Smooth muscle cell (in vitro differentiated cells): ENCODE data around the gene CYBA. TPM values are rescaled to one million over a fixed set of nuclear protein-coding genes. Genes with fewer than 3 reads are reported as not detected.

Experiments
- DNase-seq: peaks from one replicate; lab custom pipeline; 2025; ENCODE audit not compliant: unreplicated experiment; lab: John Stamatoyannopoulos, UW
- H2AFZ ChIP-seq: fragments of 200-600 bp; sonication (generic); 2 replicates; pipeline ENCODE4 v1.6.0; 2016; ENCODE audit warnings: antibody characterized with exemption, low read depth, mild to moderate bottlenecking
- H3F3A ChIP-seq: fragments of 200-600 bp; sonication (generic); 2 replicates; pipeline ENCODE4 v1.6.0; 2017; ENCODE audit warnings: antibody characterized with exemption, low read depth
- H3K27ac ChIP-seq: fragments of 200-600 bp; sonication (generic); 2 replicates; pipeline ENCODE4 v1.5.1; 2016; ENCODE audit warnings: low read depth, mild to moderate bottlenecking
- H3K27me3 ChIP-seq: fragments of 200-600 bp; sonication (generic); 2 replicates; pipeline ENCODE4 v1.6.1; 2016; ENCODE audit warnings: low read depth, mild to moderate bottlenecking
- H3K36me3 ChIP-seq: fragments of 200-600 bp; sonication (generic); 2 replicates; pipeline ENCODE4 v1.5.1; 2016; ENCODE audit warnings: low read depth
- H3K4me1 ChIP-seq: fragments of 200-600 bp; sonication (generic); 2 replicates; pipeline ENCODE4 v1.5.1; 2016; ENCODE audit warnings: low read depth
- H3K4me2 ChIP-seq: fragments of 200-600 bp; sonication (generic); 2 replicates; pipeline ENCODE4 v1.6.0; 2016; ENCODE audit warnings: mild to moderate bottlenecking
- H3K4me3 ChIP-seq: fragments of 200-600 bp; sonication (generic); 2 replicates; pipeline ENCODE4 v1.5.1; 2016; ENCODE audit warnings: mild to moderate bottlenecking
- H3K79me2 ChIP-seq: fragments of 200-600 bp; sonication (generic); 2 replicates; pipeline ENCODE4 v1.6.0; 2016; ENCODE audit warnings: low read depth, mild to moderate bottlenecking
- H3K9ac ChIP-seq: fragments of 200-600 bp; sonication (generic); 2 replicates; pipeline ENCODE4 v1.6.0; 2016; ENCODE audit warnings: low read depth
- H3K9me3 ChIP-seq: fragments of 200-600 bp; sonication (generic); replicated peaks from 2 replicates; pipeline ENCODE4 v1.5.1; 2016; ENCODE audit warnings: low read depth
- H4K20me1 ChIP-seq: fragments of 200-600 bp; sonication (generic); 2 replicates; pipeline ENCODE4 v1.6.0; 2016; ENCODE audit warnings: low read depth
- WGBS: methylation state at CpG from one replicate; pipeline ENCODE4 v1.1.7; 2016; ENCODE audit warnings: low lambda C conversion rate; 5-methylcytosine and 5-hydroxymethylcytosine counted together
- polyA plus RNA-seq: library from polyadenylated mRNA; unstranded; fragments of >200 nt; fragmentation: Nextera tagmentation; extraction: Ambion mirVana; gene quantifications from 2 replicates; pipeline ENCODE4 v1.2.1, GENCODE V29; 2016
- total RNA-seq: library from RNA; depleted of rRNA; stranded (reverse); fragments of >200 nt; gene quantifications from 2 replicates; pipeline ENCODE4 v1.2.3, GENCODE V29; 2014
- TF ChIP-seq, protein P1 (sequence below): fragments of 200-600 bp; sonication (generic); IDR thresholded peaks from 2 replicates; pipeline ENCODE4 v1.5.1; 2017; ENCODE audit warnings: borderline replicate concordance, mild to moderate bottlenecking, antibody characterized with exemption; ENCODE audit not compliant: insufficient read depth, poor library complexity, severe bottlenecking

CYBA gene
- total and polyA plus RNA-seq, 2 experiments from 2014 or later, result 181 to 388 TPM

DNA sequence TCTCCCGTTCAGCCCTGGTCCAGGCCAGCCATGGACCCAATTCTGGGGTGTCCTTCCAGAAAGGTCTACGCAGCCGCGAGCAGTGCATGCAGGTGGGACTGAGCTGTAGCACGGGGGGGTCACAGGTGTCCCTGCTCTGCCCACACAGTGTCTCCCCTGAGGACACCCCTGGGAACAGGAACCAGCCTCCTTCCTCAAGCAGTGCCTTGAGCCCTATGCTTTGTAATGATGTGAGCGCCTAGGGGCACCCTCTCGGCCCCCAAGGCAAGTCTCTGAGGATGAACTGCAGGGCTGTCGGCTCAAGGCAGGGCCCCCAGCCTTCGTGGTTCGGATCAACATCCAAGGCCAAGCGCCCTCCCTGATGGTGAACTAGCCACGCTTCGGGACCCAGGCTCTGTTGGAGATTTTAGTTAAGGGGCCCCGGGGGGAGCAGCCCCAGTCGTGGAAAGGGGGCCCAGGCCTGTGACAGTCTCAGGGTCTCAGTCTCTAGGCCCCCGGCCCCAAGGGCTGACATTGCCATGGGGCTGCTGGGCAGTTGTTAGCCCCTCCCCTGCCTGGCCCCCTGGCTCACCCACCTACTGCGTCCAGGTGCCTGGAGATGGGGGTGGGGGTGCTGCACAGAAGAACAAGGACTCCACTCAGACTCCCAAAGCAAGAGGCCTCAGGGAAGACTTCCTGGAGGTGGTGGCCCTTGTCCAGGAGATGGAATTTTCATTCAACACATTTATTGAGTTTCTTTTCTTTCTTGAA lies 10.2 kb downstream of the CYBA start:
- no peaks in the 10 kb centered on the region for H3K4me1 ChIP-seq
- TF ChIP-seq, protein P1, sequence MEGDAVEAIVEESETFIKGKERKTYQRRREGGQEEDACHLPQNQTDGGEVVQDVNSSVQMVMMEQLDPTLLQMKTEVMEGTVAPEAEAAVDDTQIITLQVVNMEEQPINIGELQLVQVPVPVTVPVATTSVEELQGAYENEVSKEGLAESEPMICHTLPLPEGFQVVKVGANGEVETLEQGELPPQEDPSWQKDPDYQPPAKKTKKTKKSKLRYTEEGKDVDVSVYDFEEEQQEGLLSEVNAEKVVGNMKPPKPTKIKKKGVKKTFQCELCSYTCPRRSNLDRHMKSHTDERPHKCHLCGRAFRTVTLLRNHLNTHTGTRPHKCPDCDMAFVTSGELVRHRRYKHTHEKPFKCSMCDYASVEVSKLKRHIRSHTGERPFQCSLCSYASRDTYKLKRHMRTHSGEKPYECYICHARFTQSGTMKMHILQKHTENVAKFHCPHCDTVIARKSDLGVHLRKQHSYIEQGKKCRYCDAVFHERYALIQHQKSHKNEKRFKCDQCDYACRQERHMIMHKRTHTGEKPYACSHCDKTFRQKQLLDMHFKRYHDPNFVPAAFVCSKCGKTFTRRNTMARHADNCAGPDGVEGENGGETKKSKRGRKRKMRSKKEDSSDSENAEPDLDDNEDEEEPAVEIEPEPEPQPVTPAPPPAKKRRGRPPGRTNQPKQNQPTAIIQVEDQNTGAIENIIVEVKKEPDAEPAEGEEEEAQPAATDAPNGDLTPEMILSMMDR, result no peak
- WGBS, result 92% methylated on average over 17 of the region's 17 CpGs
- H3K9ac ChIP-seq, result no peak overlapping the region
- H3K9me3 ChIP-seq, result no peaks in the 10 kb centered on the region
- no peak overlapping the region for H3K27ac ChIP-seq
- H2AFZ ChIP-seq, result no peak overlapping the region
- H3K27me3 ChIP-seq, result peaks cover 4% of the 10 kb centered on the region
- H3K79me2 ChIP-seq, result no peaks in the 10 kb centered on the region
- no peak overlapping the region for H3K4me3 ChIP-seq
- no peaks in the 10 kb centered on the region for H3F3A ChIP-seq
- DNase-seq, result no peak
- no peak overlapping the region for H3K4me2 ChIP-seq
- peaks cover 5% of the 10 kb centered on the region for H4K20me1 ChIP-seq
- H3K36me3 ChIP-seq, result no peaks in the 10 kb centered on the region

DNA sequence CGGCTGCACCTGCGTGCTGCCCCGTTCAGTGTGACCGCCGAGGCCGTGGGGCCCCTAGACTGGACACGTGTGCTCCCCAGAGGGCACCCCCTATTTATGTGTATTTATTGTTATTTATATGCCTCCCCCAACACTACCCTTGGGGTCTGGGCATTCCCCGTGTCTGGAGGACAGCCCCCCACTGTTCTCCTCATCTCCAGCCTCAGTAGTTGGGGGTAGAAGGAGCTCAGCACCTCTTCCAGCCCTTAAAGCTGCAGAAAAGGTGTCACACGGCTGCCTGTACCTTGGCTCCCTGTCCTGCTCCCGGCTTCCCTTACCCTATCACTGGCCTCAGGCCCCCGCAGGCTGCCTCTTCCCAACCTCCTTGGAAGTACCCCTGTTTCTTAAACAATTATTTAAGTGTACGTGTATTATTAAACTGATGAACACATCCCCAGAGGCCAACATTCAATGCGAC lies 10.8 kb downstream of the CYBA start:
- Histone ChIP-seq H3K4me3 (no peak overlapping the region), H3K9me3 (no peaks in the 10 kb centered on the region), H3K27me3 (peaks cover 4% of the 10 kb centered on the region), H2AFZ (no peak overlapping the region), H3K79me2 (no peaks in the 10 kb centered on the region), H3K9ac (no peak overlapping the region), H3K4me2 (no peak overlapping the region), H3K4me1 (no peaks in the 10 kb centered on the region), H3K27ac (no peak overlapping the region), H3K36me3 (no peaks in the 10 kb centered on the region), H3F3A (no peaks in the 10 kb centered on the region), H4K20me1 (no peaks in the 10 kb centered on the region)
- no peak for DNase-seq
- WGBS, result 90% methylated on average over 13 of the region's 13 CpGs
- TF ChIP-seq, protein P1, result no peak

DNA sequence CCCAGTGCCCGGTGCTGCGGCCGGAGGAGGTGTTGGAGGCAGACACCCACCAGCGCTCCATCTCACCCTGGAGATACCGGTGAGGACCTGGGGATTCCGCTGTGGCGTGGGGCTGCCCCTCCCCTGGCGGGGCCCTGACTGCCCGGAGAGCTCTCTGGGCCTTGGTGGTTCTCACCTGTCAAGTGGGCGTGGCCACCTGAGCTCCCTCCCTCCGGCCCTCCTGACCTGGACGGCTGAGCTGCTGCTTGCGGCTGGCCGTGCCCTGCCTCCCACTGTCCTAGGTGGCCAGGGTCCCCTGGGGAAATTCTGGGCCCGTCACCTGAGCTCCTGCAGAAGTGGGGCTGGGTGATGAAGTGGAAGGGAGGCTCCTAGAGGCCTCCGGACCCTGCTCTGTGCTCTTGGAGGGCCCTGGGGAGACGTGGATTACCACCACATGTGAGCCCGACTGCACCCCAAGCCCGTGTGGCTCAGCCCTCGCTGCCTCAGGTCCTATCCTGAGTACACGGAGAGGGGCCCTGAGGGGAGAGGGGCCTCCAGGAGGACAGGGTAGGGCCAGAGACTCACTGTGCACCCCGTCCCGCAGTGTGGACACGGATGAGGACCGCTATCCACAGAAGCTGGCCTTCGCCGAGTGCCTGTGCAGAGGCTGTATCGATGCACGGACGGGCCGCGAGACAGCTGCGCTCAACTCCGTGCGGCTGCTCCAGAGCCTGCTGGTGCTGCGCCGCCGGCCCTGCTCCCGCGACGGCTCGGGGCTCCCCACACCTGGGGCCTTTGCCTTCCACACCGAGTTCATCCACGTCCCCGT lies 11.4 kb downstream of the CYBA start:
- TF ChIP-seq, protein P1, result no peak
- H3F3A ChIP-seq, result no peaks in the 10 kb centered on the region

More for the DNA sequence above, 11.4 kb downstream of the CYBA start:
- Histone ChIP-seq H4K20me1 (no peaks in the 10 kb centered on the region), H3K4me3 (no peak overlapping the region), H2AFZ (no peak overlapping the region), H3K4me2 (no peak overlapping the region), H3K27ac (no peak overlapping the region), H3K36me3 (no peaks in the 10 kb centered on the region), H3K4me1 (peaks cover 1% of the 10 kb centered on the region), H3K79me2 (no peaks in the 10 kb centered on the region), H3K27me3 (peaks cover 4% of the 10 kb centered on the region), H3K9ac (no peak overlapping the region), H3K9me3 (no peaks in the 10 kb centered on the region)
- DNase-seq, result no peak
- 74% methylated on average over 40 of the region's 45 CpGs for WGBS
